Tibial artery (tissue), 4 donors: ENCODE data around the gene PANK1.

Source experiments
- DNase-seq, 2 donors: peaks; one replicate each; pipeline ENCODE4 v3.0.0-alpha.2; 2019
- H3K27ac ChIP-seq, 2 donors: fragments of 200-600 bp; sonication (generic) in 1 of 2; 1 replicate in 1 of 2; 2 replicates in 1 of 2; pipeline ENCODE4 v1.5.1; 2018 to 2019; ENCODE audit warnings: mild to moderate bottlenecking in 1 of 2
- H3K27me3 ChIP-seq, 2 donors: fragments of 200-600 bp; sonication (generic) in 1 of 2; one replicate each; pipeline versions ENCODE4 v1.5.1 to v1.6.0; 2016 to 2019
- H3K36me3 ChIP-seq, 3 donors: fragments of 200-600 bp; sonication (generic) in 2 of 3; one replicate each; pipeline ENCODE4 v1.5.1; 2016 to 2019; ENCODE audit warnings: mild to moderate bottlenecking in 2 of 3
- H3K4me1 ChIP-seq, 4 donors: fragments of 200-600 bp; sonication (generic) in 2 of 4; 1 replicate in 3 of 4; 2 replicates in 1 of 4; pipeline ENCODE4 v1.5.1; 2016 to 2019
- H3K4me3 ChIP-seq, 2 donors: fragments of 200-600 bp; sonication (generic) in 1 of 2; 1 replicate in 1 of 2; 2 replicates in 1 of 2; pipeline ENCODE4 v1.5.1; 2018 to 2019; ENCODE audit warnings: mild to moderate bottlenecking in 2 of 2
- H3K9me3 ChIP-seq, 3 donors: fragments of 200-600 bp; sonication (generic) in 1 of 3; one replicate each; pipeline ENCODE4 v1.5.1; 2016 to 2019
- intact Hi-C: fragments of 100-400 bp; cut with DNase I; formaldehyde crosslinking; loops from one replicate; pipeline ENCODE4 v1.15.0; 2023; ENCODE audit warnings: low total_unique reads
- TF ChIP-seq, protein P1 (sequence below), 2 experiments: fragments of 200-600 bp in 1 of 2; fragments of 450-650 bp in 1 of 2; IDR thresholded peaks; one replicate each; pipeline ENCODE4 v1.5.1; 2017 to 2019; ENCODE audit warnings: antibody characterized with exemption in 2 of 2, mild to moderate bottlenecking in 1 of 2, moderate library complexity in 1 of 2

Gene PANK1

GRCh38 chr10:89534826-89535166 is 110.2 kb downstream of the PANK1 start:
- peak overlapping the region; percentile 40 to 55 for H3K4me3 ChIP-seq
- no peak for DNase-seq
- peaks cover 4 to 15% (median 11%) of the 10 kb centered on the region in 4 donors for H3K4me1 ChIP-seq
- H3K27ac ChIP-seq, result no peak overlapping the region
- intact Hi-C loops, result no loop called here
- no peaks in the 10 kb centered on the region for H3K9me3 ChIP-seq
- peaks cover 0 to 55% of the 10 kb centered on the region in 2 donors for H3K27me3 ChIP-seq
- H3K36me3 ChIP-seq, result no peaks in the 10 kb centered on the region
- TF ChIP-seq, protein P1, sequence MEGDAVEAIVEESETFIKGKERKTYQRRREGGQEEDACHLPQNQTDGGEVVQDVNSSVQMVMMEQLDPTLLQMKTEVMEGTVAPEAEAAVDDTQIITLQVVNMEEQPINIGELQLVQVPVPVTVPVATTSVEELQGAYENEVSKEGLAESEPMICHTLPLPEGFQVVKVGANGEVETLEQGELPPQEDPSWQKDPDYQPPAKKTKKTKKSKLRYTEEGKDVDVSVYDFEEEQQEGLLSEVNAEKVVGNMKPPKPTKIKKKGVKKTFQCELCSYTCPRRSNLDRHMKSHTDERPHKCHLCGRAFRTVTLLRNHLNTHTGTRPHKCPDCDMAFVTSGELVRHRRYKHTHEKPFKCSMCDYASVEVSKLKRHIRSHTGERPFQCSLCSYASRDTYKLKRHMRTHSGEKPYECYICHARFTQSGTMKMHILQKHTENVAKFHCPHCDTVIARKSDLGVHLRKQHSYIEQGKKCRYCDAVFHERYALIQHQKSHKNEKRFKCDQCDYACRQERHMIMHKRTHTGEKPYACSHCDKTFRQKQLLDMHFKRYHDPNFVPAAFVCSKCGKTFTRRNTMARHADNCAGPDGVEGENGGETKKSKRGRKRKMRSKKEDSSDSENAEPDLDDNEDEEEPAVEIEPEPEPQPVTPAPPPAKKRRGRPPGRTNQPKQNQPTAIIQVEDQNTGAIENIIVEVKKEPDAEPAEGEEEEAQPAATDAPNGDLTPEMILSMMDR (IDR thresholded peaks at IDR 0.05), result no peak
